Fibroblast of skin of right biceps (primary cell): ENCODE data around the gene MOSPD3.

Source experiments
- DNase-seq: peaks from one replicate; pipeline ENCODE4 v3.0.0-alpha.2; 2013

Gene MOSPD3

GRCh38 chr7:100595188-100595587 is 17.2 kb upstream of the MOSPD3 start:
- no peak for DNase-seq

GRCh38 chr7:100598425-100598824 is 13.9 kb upstream of the MOSPD3 start:
- DNase-seq: no peak

GRCh38 chr7:100599911-100600729 is 12.2 kb upstream of the MOSPD3 start:
- no peak for DNase-seq

GRCh38 chr7:100600730-100601038 is 11.7 kb upstream of the MOSPD3 start:
- no peak for DNase-seq

- DNase-seq: peak; percentile 97
Observed at GRCh38 chr7:100602889-100603725, 9.2 kb upstream of the MOSPD3 start.

- peak; percentile 57 for DNase-seq
Observed at GRCh38 chr7:100603726-100604027, 8.7 kb upstream of the MOSPD3 start.

GRCh38 chr7:100604028-100604975 is 8.0 kb upstream of the MOSPD3 start:
- peak; percentile 92 for DNase-seq

GRCh38 chr7:100604976-100605911 is 7.1 kb upstream of the MOSPD3 start:
- no peak for DNase-seq

GRCh38 chr7:100606313-100606712 is 6.0 kb upstream of the MOSPD3 start:
- no peak for DNase-seq

GRCh38 chr7:100607111-100607510 is 5.2 kb upstream of the MOSPD3 start:
- DNase-seq: no peak

- DNase-seq: no peak
Observed at GRCh38 chr7:100609958-100610357, 2.4 kb upstream of the MOSPD3 start.

GRCh38 chr7:100612730-100613390 is 520 bp downstream of the MOSPD3 start:
- DNase-seq: no peak

- no peak for DNase-seq
Observed at GRCh38 chr7:100613412-100614175, 1.3 kb downstream of the MOSPD3 start.

GRCh38 chr7:100614308-100614861 is 2.0 kb downstream of the MOSPD3 start:
- no peak for DNase-seq

GRCh38 chr7:100620239-100620638 is 7.9 kb downstream of the MOSPD3 start:
- no peak for DNase-seq

- no peak for DNase-seq
Observed at GRCh38 chr7:100620804-100621203, 8.5 kb downstream of the MOSPD3 start.

GRCh38 chr7:100621554-100621953 is 9.2 kb downstream of the MOSPD3 start:
- no peak for DNase-seq

GRCh38 chr7:100623951-100624824 is 11.8 kb downstream of the MOSPD3 start:
- no peak for DNase-seq

GRCh38 chr7:100626055-100626454 is 13.7 kb downstream of the MOSPD3 start:
- DNase-seq: no peak
